CD1c-positive myeloid dendritic cell (primary cell): ENCODE data around the gene HEXD.
"Not testable (repeated sequence)": the region's sequence is repeated elsewhere in the genome, so short reads cannot be mapped to it uniquely, and the experiment has no call there.

Experiments
- DNase-seq: peaks from one replicate; pipeline ENCODE4 v3.0.0-alpha.2; 2016; ENCODE audit errors: extremely low spot score

The HEXD gene

DNA sequence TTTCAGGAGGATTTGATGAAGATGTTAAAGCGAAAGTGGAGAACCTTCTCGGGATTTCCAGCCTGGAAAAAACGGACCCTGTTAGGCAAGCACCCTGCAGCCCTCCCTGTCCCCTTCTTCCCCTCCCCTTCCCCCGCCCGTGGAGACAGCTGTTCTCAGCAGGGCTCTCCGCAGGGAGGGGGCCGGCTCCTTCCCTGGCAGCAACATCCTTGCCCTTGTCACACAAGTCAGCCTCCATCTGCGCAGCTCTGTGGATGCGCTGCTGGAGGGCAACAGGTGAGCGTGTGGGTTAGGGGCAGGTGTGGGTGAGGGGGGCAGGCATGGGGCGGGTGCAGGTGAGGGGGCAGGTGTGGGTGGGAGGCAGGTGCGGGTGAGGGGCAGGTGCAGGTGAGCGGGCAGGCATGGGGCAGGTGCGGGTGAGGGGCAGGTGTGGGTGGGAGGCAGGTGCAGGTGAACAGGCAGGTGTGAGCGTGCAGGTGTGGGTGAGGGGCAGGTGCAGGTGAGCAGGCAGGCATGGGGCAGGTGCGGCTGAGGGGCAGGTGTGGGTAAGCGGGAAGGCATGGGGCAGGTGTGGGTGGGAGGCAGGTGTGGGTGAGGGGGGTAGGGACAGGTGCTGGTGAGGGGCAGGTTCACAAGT lies 23.0 kb downstream of the HEXD start:
- no peak for DNase-seq

DNA sequence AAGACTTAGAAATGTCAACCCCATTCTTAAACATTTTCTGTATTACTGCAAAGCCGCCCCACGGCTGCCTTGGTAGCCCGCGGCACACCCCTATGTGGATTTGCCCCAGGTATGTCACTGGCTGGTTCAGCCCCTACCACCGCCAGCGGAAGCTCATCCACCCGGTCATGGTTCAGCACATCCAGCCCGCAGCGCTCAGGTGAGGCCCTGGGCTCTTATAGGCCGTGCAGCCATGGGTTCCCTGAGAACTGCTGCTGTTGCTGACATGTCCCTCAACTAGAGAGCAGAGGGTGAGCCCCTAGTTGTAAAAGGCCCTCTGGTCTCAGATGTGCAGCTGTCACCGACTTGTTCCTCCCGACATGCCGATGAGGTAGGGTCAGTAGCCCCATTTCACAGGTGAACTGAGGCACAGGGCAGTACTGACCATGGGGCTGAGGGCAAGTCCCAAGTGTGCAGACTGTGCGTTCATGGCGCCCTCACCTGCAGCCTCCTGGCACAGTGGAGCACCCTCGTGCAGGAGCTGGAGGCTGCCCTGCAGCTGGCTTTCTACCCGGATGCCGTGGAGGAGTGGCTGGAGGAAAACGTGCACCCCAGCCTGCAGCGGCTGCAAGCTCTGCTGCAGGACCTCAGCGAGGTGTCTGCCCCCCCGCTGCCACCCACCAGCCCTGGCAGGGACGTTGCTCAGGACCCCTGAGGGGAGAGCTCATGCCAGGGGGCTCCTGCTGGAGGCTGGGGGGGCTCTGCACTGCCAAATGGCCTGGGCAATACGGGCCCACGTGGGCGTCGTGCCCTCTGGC lies 23.7 kb downstream of the HEXD start:
- DNase-seq: no peak

GRCh38 chr17:82442643-82443464 lies 24.7 kb downstream of the HEXD start:
- no peak for DNase-seq

GRCh38 chr17:82443465-82444283 lies 25.5 kb downstream of the HEXD start:
- DNase-seq: no peak

DNA sequence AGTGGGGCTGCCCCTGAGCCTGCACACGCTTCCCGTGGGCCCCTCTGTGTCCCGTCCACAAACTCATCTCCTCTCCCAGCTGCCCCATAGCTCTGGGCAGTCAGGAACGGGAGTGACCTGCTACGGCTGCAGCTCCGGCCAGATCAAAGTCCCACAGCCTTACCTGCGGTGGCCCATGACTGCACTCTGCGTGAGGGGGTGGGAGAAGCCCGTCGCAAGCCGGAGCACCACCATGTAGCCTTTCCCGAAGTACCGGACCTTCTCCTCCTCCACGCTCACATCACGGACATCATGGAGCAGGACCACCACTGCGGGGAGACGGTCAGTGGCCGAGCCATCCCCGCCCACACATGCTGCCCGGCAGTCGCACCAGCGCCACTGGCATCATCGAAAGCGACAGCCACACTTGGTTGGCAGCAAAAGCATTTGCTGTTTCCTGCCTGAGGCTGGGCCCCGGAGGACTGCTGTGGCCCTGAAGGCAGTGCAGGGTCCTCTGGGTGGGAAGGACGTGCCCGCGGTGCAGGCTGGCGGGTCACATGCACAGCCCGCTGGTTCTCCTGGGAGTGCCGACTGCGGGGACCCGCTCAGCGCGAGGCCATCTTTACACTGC lies 26.2 kb downstream of the HEXD start:
- DNase-seq: no peak

DNA sequence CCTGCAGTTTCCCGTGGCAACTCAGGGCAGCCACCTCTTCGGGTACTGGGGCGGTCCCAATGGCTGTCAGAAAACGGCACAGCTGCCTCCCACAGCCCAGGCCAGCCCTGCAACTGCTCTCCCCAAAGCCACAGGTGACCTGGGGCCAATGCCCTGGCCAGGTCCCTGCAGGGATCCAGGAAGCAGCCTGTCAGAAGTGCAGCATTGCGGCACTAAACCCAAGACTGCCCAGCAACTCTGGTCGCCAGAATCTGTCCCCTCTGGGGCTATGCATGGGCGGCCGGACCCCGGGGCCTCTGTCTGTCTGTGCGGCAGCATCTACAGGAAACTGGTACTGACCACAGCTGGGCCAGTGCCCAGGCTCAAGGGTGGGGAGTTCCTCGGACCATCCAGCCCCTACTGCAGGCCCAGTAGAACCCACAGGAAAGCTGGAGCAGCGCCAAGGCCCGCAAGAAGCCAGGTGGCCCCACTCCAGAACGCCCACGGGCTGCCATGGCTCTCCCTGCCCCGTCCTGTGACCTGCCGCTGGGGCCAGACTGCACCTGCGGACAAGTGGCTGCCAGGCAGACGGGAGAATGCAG lies 26.9 kb downstream of the HEXD start:
- DNase-seq: no peak

DNA sequence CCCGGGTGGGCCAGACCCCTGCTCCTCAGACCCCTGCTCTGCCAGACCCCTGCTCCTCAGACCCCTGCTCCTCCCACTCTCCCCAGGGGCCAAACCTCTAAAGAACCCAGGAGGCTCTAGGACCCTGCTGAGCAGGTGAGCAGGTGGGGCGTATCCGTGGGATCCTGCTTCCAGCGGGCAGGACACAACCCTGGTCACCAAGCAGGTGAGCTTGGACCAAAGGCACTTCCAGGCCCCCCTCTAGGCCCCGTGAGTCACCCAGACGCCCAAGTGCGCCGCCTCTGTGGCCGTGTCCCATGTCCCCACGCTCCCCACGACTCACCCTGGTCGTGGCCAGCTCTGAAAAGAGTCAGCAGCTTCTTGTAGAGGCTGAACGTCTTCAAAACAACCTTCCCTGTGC lies 27.4 kb downstream of the HEXD start:
- no peak for DNase-seq

- no peak for DNase-seq
Observed at GRCh38 chr17:82446124-82446523, 28.0 kb downstream of the HEXD start.

DNA sequence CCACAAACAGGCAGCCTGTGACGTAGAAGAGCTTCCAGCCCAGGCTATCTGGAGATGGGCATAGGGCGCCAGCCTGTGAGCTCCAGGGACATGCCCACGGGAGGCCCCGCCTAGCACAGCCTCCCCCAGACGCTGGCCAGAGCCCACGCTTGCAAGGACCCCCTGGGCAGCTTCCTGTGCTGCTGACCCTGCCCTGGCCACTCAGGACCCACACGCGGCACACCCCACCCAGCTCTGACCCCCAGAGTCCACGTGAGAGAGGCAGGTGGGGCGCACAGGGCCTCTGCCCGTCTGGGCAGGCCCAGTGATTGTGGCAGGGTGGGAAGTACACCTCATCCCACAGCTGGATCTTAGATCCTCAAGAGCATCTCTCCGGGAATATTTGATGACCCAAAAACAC lies 28.5 kb downstream of the HEXD start:
- no peak for DNase-seq

GRCh38 chr17:82447876-82448275 lies 29.7 kb downstream of the HEXD start:
- DNase-seq: no peak

DNA sequence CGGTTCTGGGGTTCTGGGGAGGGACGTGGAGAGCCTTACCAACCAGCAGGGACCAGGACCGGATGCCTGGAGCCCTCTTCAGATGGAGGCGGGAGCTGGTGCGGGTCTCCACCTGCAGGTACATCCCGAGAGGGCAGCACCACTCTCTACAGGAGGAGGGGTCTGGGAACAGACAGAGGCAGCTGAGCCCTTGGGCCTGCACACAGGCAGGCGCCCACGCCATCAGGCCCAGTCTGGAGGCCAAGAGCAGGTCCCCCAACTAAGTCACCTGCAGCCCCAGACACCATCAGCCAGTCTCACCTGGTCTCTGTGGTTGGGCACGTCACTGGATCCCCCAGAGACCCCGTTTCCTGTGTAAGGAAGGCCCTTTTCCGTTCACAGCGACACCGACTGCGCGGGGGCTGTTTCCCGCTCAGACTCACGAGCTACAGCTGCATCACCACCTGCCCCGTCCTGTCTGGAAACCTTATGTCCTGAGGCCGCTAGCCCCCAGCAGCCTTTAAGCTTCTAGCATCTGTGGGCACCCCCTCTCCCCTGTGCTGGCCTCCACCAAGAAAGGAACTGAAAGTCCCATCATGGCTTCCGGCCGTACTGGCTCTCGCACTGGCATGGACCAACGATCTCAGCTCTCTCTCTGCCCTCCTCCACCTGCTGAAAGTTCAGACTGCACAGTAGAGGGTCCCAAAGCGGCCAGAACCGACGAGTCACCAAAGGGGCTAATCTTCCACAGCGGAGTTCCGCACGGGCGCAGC lies 31.2 kb downstream of the HEXD start:
- DNase-seq: peak; percentile 64

DNA sequence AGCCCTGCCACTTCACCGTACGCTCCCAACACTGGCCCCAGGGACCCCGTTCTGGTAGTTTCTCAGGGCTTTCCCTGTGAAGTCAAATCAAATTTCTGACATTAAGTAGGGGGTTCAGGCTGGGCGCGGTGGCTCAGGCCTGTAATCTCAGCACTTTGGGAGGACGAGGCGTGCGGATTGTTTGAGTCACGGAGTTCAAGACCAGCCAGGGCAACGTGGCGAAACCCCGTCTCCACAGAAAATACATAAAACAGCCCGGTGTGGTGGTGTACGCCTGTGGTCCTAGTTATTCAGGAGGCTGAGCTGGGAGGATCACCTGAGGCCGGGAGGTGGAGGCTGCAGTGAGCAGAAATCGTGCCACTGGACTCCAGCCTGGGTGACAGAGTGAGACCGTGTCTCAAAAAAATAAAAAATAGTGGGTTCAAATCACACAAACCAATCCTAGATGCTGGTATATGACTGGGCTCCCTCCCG lies 31.8 kb downstream of the HEXD start:
- no peak for DNase-seq

- peak; percentile 99 for DNase-seq
Observed at GRCh38 chr17:82450357-82451106, 32.4 kb downstream of the HEXD start, which contains the start of gene CYBC1. Gene CYBC1, minus strand, starts transcription at chr17:82450752. Its CDS starts 1,498 bp downstream, at chr17:82449254.

DNA sequence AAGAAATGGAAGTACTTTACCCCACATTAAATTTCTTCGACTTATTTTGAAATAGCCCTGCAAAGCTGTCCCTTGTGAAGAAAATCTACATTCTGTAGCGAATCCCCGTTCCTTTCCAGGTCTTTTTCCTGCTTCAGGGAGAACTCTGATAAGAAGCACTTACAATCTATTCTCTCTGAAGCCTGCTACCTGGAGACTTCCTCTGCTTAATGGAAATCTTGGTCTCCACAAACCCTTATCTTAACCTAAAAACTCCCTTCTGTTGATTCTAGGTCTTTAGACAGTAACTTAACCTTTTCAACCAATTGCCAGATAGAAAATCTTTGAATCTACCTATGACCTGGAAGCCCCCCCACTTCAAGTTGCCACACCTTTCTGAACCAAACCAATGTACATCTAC lies 34.0 kb downstream of the HEXD start:
- no peak for DNase-seq

GRCh38 chr17:82453151-82453550 lies 35.0 kb downstream of the HEXD start:
- not testable (repeated sequence) for DNase-seq

- DNase-seq: not testable (repeated sequence)
Observed at GRCh38 chr17:82453706-82454105, 35.6 kb downstream of the HEXD start.

DNA sequence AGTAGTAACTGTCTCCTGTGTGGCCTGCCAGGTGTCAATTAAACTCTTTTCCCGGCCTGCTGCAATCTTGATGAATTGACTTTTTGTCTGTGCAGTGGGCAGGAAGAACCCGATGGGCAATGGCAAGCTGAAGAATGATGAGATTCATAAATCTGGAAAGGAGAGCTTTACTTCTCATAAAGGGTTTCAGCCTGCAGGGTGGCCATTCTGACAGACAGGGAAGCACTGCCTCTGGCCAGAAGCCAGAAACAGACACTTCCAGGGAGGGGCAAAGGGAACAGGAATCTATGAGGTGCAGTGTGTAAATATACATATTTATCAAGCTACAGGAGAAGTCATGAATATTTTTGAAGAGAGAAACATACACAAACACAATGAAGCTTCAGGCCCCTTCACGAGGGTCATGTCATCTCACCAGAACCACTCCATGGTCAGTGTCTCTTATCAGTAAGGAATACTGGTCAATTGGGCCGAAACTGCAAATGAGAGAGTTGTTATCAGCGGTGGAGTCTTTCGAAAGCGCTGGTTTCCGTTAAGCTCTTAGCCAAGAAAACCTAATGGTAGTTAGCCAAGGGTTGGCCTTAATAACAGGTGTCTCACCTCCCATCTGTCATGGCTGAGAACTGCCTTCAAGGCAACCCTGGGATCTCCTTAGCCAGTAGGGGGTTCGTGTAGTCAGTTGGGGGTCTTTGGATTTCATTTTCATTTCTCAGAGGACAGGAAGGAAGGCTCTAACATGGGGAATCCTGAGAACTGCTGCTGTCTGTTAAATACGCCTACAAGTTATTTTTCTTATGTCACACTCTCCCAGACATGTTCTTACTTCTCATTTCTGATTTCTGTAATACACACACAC lies 39.2 kb downstream of the HEXD start:
- DNase-seq: peak; percentile 82

DNA sequence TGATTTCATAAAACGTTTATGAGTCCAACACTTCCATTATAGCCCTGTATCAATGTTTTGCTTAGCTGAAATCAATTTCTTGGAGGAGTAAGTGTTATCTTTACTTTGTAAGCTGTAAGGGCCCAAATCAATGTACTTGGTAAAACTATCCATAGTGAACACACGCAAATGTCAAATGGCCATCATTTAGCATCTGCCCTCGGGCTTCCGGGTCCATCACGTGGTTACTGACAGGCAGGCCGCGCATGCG lies 39.7 kb downstream of the HEXD start:
- peak; percentile 96 for DNase-seq
